Aorta (tissue), 5 donors: ENCODE results near the gene CYP2B6. TPM values are rescaled to one million over a fixed set of nuclear protein-coding genes. Genes with fewer than 3 reads are reported as not detected.
"Not testable (repeated sequence)": the region's sequence is repeated elsewhere in the genome, so short reads cannot be mapped to it uniquely, and the experiment has no call there.

Source experiments
- ATAC-seq: fragments of 200-7000 bp; cut with Tn5 transposase; one replicate; pipeline ENCODE4 v1.9.1; 2022; ENCODE audit warnings: moderate library complexity; ENCODE audit not compliant: low FRiP score
- DNase-seq, 2 donors: peaks; one replicate each; pipeline ENCODE4 v3.0.0-alpha.2; 2020
- H3K27ac ChIP-seq, 2 donors: one replicate each; pipeline ENCODE4 v1.5.1; 2013; ENCODE audit warnings: low read length in 2 of 2, mild to moderate bottlenecking in 2 of 2, moderate library complexity in 2 of 2, control low read depth in 1 of 2, inconsistent platforms in 1 of 2, low read depth in 1 of 2
- H3K27me3 ChIP-seq, 2 donors: one replicate each; pipeline ENCODE4 v1.6.1; 2013; ENCODE audit warnings: control low read depth in 1 of 2, low read length in 1 of 2, mild to moderate bottlenecking in 1 of 2, moderate library complexity in 1 of 2; ENCODE audit not compliant: insufficient read depth in 2 of 2, control insufficient read depth in 1 of 2
- H3K36me3 ChIP-seq, 2 donors: one replicate each; pipeline ENCODE4 v1.6.1; 2013; ENCODE audit warnings: control low read depth in 1 of 2, low read length in 1 of 2, mild to moderate bottlenecking in 1 of 2; ENCODE audit not compliant: insufficient read depth in 2 of 2, control insufficient read depth in 1 of 2
- H3K4me1 ChIP-seq, 2 donors: one replicate each; pipeline ENCODE4 v1.6.1; 2013; ENCODE audit warnings: low read length in 2 of 2, control low read depth in 1 of 2, mild to moderate bottlenecking in 1 of 2, moderate library complexity in 1 of 2; ENCODE audit not compliant: insufficient read depth in 2 of 2, control insufficient read depth in 1 of 2
- H3K4me3 ChIP-seq, 2 donors: one replicate each; pipeline ENCODE4 v1.5.1; 2013; ENCODE audit warnings: low read length in 2 of 2, control low read depth in 1 of 2, mild to moderate bottlenecking in 1 of 2
- H3K9me3 ChIP-seq: one replicate; pipeline ENCODE4 v1.6.1; 2013; ENCODE audit warnings: mild to moderate bottlenecking, low read length; ENCODE audit not compliant: control insufficient read depth
- WGBS, 2 donors: extraction: QIAGEN DNeasy Blood & Tissue Kit; methylation state at CpG; one replicate each; pipeline ENCODE4 v1.1.7; 2013; 5-methylcytosine and 5-hydroxymethylcytosine counted together
- intact Hi-C, 2 donors: fragments of 100-400 bp; cut with DNase I; formaldehyde crosslinking; loops; one replicate each; pipeline versions ENCODE4 v1.14.2 to v1.15.0; 2022
- polyA plus RNA-seq, 2 donors: library from polyadenylated mRNA; stranded (reverse); fragments of 200-250 nt; gene quantifications; one replicate each; pipeline ENCODE4 v1.2.3, GENCODE V29; 2013
- total RNA-seq, 2 donors: library from RNA; stranded (reverse); fragmentation: NEBNext Ultra II Directional; extraction: Animal tissue kit (Norgen Biotek cat#: 25700); gene quantifications; one replicate each; pipeline ENCODE4 v1.2.1, GENCODE V29; 2021
- donor health status: healthy with polysubstance abuse.
- donor health status: Bipolar disorder and iron deficiency.
- donor health status: DM: no; HTN: no; CAD: no.
- donor health status: DM: no; HTN: no; CAD: no.
- donor health status: DM: yes; HTN: yes; CAD: no.

CYP2B6 gene
- total and polyA plus RNA-seq, 4 donors = 1.6 TPM; not detected in 3

- Histone ChIP-seq H3K36me3 (no peaks in the 10 kb centered on the region), H3K27ac (no peak overlapping the region), H3K27me3 (no peaks in the 10 kb centered on the region), H3K9me3 (peaks cover 3% of the 10 kb centered on the region), H3K4me3 (no peak overlapping the region), H3K4me1 (no peaks in the 10 kb centered on the region)
- ATAC-seq = no peak
- 77 to 79% methylated on average over 7 of the region's 7 CpGs for WGBS, 2 donors
- no peak for DNase-seq
- intact Hi-C loops = no loop called here
These were observed 1.6 kb upstream of the CYP2B6 start for GRCh38 chr19:40989453-40989852.

GRCh38 chr19:40995355-40995754 is 4.3 kb downstream of the CYP2B6 start:
- Histone ChIP-seq H3K4me1 (no peaks in the 10 kb centered on the region), H3K36me3 (no peaks in the 10 kb centered on the region), H3K27me3 (peaks cover 0 to 3% of the 10 kb centered on the region in 2 donors), H3K4me3 (no peak overlapping the region), H3K9me3 (peaks cover 1% of the 10 kb centered on the region), H3K27ac (no peak overlapping the region)
- intact Hi-C loops = no loop called here
- 81 to 82% methylated on average over 2 of the region's 2 CpGs for WGBS, 2 donors
- ATAC-seq (no peak), DNase-seq (no peak)

GRCh38 chr19:40999018-40999417 is 7.9 kb downstream of the CYP2B6 start:
- H3K36me3 ChIP-seq, H3K4me1 ChIP-seq, H3K4me3 ChIP-seq, intact Hi-C loops, H3K27ac ChIP-seq, H3K27me3 ChIP-seq, H3K9me3 ChIP-seq, DNase-seq, ATAC-seq: not testable (repeated sequence)
- 100% methylated on average over 1 of the region's 2 CpGs for WGBS, 2 donors

GRCh38 chr19:41000310-41000737 is 9.2 kb downstream of the CYP2B6 start:
- intact Hi-C loops = no loop called here
- ATAC-seq (no peak), DNase-seq (no peak)
- Histone ChIP-seq H3K4me1 (no peaks in the 10 kb centered on the region), H3K9me3 (no peaks in the 10 kb centered on the region), H3K4me3 (no peak overlapping the region), H3K27me3 (peaks cover 0 to 3% of the 10 kb centered on the region in 2 donors), H3K36me3 (no peaks in the 10 kb centered on the region), H3K27ac (no peak overlapping the region)
- 80 to 98% methylated on average over 3 of the region's 3 CpGs for WGBS, 2 donors

GRCh38 chr19:41001243-41001971 is 10.3 kb downstream of the CYP2B6 start:
- WGBS, 2 donors = 68% methylated on average over 9 of the region's 9 CpGs
- H3K27me3 ChIP-seq = peaks cover 0 to 3% of the 10 kb centered on the region in 2 donors
- no peak for DNase-seq
- intact Hi-C loops = no loop called here
- H3K4me3 ChIP-seq = no peak overlapping the region
- H3K4me1 ChIP-seq = no peaks in the 10 kb centered on the region
- H3K9me3 ChIP-seq = no peaks in the 10 kb centered on the region
- ATAC-seq = no peak
- H3K27ac ChIP-seq = no peak overlapping the region
- no peaks in the 10 kb centered on the region for H3K36me3 ChIP-seq

GRCh38 chr19:41003656-41004055 is 12.6 kb downstream of the CYP2B6 start:
- intact Hi-C loops, H3K9me3 ChIP-seq, ATAC-seq, H3K27ac ChIP-seq, H3K4me3 ChIP-seq, H3K4me1 ChIP-seq, H3K36me3 ChIP-seq, DNase-seq, H3K27me3 ChIP-seq: not testable (repeated sequence)
- 55 to 58% methylated on average over 6 to 7 of the region's 8 CpGs for WGBS, 2 donors

GRCh38 chr19:41009700-41010235 is 18.7 kb downstream of the CYP2B6 start:
- Histone ChIP-seq H3K27me3 (no peaks in the 10 kb centered on the region), H3K4me3 (no peak overlapping the region), H3K36me3 (no peaks in the 10 kb centered on the region), H3K9me3 (peaks cover 1% of the 10 kb centered on the region), H3K27ac (no peak overlapping the region), H3K4me1 (no peaks in the 10 kb centered on the region)
- WGBS, 2 donors = 79 to 80% methylated on average over 11 of the region's 11 CpGs
- ATAC-seq = no peak
- intact Hi-C loops = no loop called here
- DNase-seq = no peak

GRCh38 chr19:41013359-41013758 is 22.3 kb downstream of the CYP2B6 start:
- Histone ChIP-seq H3K36me3 (no peaks in the 10 kb centered on the region), H3K27me3 (no peaks in the 10 kb centered on the region), H3K4me3 (no peak overlapping the region), H3K4me1 (no peaks in the 10 kb centered on the region), H3K9me3 (peaks cover 1% of the 10 kb centered on the region), H3K27ac (no peak overlapping the region)
- no peak for DNase-seq
- ATAC-seq = no peak
- 51 to 52% methylated on average over 3 of the region's 3 CpGs for WGBS, 2 donors
- intact Hi-C loops = no loop called here

GRCh38 chr19:41014643-41015042 is 23.6 kb downstream of the CYP2B6 start:
- no peak overlapping the region for H3K27ac ChIP-seq
- H3K27me3 ChIP-seq = no peaks in the 10 kb centered on the region
- DNase-seq = no peak
- H3K4me3 ChIP-seq = no peak overlapping the region
- H3K9me3 ChIP-seq = peaks cover 1% of the 10 kb centered on the region
- 41 to 42% methylated on average over 1 of the region's 1 CpG for WGBS, 2 donors
- H3K36me3 ChIP-seq = no peaks in the 10 kb centered on the region
- no peak for ATAC-seq
- intact Hi-C loops = no loop called here
- H3K4me1 ChIP-seq = no peaks in the 10 kb centered on the region
